Stimulated activated CD4-positive, alpha-beta T cell treated with anti-CD3 and anti-CD28 coated beads, Interleukin-2, amount 100 ng/mL, for 4 hours (primary cell): ENCODE data around the gene NRP1.
"Not testable (repeated sequence)": the region's sequence is repeated elsewhere in the genome, so short reads cannot be mapped to it uniquely, and the experiment has no call there.

Experiments used
- DNase-seq: peaks from one replicate; pipeline ENCODE4 v3.0.0-alpha.2; 2020; ENCODE audit warnings: low read depth

Gene NRP1

DNA sequence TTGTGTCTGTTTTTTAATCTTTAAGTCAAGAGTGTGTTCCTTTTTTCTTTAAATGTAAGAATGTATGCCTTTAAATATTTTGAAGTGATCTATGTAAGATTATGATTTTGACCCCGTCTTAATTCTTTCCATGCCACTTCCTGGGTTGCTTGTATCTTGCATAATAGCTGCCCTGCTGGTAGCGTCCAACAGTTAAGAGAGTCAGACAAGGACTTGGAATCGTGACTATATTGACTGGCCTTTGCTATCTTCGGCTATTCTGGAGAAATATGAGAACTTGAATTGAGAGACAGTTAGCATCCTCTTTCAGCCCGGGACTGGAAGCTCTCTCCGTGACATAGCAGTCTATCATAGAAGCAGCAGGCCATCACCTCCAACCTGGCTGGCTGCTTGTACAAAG lies 13.0 kb downstream of the NRP1 start:
- DNase-seq = no peak

DNA sequence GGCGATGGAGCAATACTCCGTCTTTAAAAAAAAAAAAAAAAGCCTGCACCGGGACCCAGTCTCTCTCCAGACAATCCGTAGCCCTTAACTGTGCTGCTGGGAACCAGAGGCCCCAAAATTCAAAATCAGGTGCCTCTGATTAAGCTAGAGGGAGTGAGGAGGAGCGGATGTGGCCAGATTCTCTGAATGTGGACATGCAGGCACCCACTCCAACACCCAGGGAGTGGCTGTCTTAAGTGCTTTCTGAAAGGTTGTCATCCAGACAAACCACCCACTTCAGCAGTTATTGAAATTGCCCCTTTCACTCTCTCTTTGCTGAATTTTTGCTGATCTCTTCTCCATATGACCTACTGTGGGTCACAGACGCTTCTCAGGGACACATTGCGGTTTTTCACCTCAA lies 14.2 kb downstream of the NRP1 start:
- no peak for DNase-seq

DNA sequence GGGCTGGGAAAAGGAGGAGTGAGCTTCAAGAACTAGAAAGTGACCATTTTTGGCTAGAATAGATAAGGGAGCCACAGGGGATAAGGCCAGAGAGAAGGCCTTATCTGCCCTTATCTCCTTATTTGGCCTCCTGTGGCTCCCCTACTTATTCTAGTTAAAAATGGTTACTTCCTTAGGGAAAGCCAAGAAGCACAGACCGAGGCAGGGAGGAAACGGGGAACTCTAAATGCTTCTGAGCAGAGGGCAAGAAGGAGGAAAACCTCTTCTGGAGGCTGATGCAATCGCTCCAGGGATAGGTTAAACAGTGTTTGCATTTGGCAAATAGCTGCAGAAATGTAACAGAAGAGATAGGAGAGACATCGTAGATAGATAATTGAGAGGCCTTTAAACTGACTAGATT lies 18.6 kb downstream of the NRP1 start:
- no peak for DNase-seq

DNA sequence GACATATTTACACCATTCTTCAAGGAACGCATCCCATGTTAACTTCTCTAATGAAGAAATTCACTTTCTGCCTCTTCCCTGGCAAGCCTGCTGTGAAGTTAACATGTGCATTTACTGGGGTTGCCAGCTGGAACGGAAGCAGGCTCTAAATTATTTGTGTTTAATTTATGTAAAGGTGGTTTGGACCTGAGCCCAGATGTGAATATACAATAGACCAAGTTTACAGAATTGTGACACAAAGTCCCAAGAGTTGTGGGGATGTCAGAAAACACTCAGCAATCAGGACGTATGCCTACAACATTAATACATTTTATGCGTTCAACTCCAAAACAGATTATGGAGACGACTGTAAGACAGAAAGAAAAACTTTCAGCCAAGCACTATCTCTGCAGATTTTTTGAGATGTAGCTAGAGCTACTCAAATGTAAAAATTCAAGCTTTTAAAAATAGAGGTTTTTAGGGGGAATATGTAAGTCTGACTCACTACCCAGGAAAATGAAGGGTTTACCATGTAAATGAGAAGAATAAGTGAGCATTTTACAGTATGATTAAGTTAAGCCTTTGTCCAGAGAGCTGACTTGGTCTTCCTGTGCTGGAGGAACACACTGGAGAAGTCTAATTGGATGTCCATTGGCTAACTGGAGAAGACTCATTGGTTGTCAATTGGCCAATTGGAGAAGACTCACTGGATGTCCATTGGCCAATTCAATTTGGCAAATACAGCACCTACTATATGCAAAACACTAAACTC lies 19.5 kb downstream of the NRP1 start:
- no peak for DNase-seq

DNA sequence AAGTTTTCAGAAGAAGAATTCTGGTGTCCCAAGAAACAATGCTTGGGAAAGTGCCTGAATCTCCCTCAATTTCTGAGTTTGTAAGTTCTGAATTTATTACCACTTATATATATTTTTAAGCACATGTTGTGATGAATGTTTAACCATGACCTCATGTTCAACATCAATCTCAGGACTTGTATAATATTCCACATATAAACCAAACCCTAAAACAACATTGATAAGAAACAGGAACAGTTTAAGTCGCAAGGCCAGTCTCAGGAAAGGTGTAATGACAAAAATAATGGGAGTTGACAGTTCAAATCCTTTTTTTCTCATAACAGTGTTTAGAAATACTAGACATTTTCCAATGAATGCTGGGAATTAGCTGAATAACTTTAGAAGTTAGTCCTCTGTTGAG lies 22.8 kb downstream of the NRP1 start:
- DNase-seq = no peak

DNA sequence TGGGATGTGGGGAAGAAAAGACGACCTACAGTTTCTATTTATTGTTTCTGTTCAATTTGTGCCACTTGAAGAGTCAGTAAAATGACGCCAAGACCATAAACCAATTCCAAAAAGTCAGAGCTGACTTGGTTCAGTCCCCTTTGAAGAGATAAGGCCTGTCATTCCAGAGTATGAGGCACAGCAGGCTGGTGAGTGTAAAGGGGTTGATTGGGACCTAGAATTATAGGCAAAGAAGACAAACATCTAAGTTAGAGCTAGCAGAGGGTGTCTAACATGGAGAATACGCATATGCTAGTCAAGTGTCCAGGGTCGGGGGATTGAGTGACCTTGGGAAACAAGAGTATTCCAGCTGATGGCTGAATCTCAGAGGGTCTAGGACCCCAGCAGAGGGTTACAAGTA lies 23.6 kb downstream of the NRP1 start:
- no peak for DNase-seq

DNA sequence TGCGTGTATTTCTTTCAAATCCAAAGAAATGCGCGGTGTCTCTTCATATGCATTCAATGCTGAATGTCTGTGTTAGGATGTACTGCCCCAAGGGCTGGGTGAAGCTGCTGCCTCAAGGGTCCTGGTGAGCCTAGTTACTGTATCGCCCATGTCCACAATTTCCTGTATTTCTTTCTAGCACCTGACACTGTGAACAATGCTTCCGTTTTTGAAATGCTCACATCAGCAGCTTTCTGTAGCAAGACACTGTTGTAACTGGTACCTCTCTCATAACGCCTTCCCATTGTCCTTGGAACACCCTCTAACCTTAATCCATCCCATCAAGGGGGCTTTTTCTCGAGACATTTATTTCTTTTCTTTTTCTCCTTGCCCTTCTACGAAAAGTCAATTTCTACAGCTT lies 25.1 kb downstream of the NRP1 start:
- DNase-seq = no peak

DNA sequence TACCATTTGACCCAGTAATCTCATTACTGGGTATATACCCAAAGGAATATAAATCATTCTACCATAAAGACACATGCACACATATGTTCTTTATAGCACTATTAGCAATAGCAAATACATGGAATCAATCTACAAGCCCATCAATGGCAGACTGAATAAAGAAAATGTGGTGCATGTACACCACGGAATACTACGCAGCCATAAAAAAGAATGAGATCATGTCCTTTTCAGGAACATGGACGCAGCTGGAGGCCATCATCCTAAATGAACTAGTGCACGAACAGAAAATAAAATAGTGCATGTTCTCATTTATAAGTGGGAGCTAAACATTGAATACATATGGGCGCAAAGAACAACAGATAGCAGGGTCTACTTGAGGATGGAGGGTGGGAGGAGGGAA lies 26.6 kb downstream of the NRP1 start:
- DNase-seq = no peak

DNA sequence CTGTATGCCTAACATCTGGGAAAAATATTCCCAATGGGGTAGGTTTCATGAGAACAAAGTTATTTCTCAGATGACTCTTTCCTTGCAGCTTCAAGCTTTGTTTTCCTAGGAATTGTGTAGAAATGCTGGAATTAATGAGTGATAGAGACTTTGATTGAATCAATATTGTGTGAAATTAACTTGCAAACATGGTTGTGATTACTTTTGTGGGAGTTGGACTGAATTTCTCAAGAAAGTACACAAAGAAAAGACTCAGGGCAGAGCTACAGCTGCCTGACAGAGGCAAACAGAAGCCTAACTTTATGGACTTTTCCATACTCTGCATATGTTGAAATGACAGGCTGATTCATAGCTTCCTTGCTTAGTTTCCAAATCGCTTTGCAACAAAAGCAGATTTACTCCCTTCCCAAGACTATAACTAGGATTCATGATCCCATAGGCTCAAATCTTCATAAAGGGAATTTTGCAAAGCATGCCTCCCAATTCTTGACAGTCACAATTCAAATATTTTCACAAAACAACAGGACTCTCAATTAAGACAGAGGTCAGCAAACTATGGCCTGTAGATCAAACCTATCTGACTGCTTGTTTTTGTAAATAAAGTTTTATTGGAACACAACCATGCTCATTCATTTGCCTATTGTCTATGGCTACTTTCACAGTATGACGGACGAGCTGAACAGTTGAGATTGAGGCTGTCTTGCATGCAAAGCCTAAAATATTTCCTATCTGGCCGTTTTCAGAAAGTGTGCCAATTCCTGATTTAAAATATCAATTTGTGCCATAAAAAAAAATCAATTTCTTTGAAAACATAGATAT lies 27.6 kb downstream of the NRP1 start:
- DNase-seq = no peak

DNA sequence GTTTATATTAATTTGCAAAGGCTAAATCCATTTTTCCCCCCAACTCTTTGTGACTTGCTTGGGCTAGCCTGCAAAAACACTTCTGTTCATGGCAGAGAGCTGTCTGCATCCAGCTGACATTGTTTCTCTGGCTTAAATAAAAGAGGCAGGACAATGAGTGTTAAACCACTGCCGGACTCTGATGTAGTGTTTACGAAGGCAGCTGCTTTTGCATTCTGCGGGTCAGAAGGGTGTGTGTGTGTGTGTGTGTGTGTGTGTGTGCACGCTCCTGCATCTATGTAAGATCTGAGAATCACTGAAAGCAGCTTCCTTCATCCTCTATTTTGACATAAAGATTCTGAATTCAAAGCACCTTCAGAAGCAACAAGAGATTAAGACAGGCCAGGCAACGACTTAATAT lies 28.3 kb downstream of the NRP1 start:
- DNase-seq = no peak

DNA sequence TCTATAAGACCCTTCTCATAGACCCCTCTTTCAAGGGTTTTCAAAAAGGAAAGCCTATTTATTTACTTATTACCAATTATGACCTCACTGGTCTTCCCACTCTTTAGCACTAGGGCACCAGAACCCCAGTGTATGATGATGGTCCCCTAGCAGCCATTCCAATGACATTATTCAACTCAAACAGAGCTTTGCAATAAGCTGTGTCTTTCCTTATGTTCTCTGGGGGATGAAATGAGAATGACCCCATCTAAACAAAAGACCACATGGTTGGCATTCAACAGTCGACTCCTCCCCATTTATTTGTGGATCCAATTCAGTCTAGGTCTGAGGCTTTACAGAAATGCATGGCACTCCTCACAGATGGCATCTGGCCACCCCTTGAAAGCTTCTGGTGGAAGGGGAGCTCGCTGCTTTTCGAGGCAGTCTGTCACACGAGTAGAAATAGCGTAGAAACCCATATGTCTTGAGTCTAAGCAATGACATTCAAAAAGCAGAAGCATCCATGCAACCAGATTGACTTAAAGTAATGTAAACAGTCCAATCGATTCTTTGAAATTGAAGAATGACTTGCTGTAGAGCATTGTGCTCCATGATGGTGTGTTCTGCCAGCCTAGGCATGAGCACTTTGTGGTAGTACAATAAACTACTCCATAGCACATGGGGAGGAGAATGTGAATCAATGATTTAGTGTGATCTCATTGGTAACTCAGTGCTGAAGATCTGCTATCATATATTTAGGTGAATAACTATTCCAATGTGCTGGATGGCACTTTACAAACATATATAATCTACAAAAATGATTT lies 29.8 kb downstream of the NRP1 start:
- DNase-seq = no peak

DNA sequence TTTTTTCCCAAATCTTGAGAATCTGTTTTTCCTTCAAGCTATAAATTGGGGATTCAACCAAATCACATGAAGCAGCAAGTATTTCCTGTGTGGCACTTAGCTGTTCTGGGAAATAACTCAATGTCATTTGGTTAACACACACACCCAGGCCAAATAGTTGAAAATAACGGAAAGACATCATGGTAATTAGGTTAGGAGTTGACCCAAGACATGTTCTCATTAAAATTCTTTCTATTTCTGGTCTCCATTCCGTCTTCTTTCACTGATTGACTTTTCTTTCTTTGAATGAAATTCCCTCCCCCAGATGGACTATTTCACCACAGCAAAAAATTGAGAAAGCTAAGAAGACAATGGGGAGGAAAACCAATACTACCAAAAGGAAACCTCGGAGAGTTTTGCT lies 30.5 kb downstream of the NRP1 start:
- no peak for DNase-seq

DNA sequence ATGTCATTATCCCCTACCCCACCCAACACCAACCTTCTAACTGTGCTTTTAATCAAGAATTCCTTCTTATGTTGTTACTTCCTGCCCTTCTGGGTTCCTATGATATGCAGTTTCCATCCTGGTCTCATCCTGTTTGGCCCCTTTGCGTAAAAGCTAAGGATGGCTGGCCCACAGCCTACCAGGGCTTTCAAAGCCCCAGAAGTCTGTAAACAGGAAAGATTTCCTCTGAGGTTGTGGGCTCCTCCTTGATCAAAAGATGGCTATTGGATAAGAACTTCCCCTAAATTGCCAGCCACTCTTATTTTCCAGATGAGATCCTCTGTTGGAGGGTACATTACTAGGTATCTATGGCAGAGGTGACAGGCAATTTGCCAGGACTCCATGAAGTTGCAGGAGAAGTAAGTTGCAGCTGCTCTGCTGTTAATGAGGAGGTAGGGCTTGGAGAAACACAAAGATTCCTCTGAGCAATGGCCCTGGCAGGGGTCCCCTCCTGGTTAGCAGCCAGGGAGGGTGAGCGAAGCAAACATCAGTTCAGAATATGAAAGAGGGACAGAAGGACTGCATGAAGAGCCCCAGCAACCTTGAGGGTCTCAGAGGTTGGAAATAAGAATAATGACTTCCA lies 32.1 kb downstream of the NRP1 start:
- DNase-seq = no peak

DNA sequence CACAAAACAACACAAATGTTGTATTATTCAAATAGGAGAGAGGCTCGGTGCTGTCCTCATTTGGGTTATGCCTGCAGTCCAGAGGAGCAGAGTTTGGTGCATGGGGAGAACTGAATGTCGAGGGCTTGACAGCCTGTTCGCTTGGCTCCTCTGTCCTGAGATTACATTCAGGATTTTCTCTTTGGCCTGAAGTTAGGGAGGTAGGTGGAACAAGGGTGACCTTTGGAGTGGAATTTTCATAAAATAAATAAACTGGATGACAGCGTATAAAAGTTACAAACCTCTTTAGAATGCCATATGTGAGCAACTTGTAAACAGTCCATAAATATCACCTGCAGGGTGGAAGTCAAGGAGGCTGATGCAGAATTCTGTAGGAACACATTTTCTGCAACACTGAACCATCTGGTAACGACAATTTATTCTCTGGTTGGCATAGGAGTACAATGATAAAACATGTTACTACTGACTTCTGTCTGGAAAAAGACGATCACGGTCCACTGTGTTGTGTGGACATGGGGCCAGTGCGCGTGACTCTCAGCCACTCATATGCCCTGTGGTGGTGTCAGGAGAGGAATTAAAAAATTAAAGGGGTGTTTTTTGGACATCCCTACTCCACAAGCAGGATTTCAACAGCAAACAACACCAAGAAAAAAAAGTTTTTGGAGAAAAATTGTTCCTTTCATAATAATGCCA lies 33.2 kb downstream of the NRP1 start:
- no peak for DNase-seq

DNA sequence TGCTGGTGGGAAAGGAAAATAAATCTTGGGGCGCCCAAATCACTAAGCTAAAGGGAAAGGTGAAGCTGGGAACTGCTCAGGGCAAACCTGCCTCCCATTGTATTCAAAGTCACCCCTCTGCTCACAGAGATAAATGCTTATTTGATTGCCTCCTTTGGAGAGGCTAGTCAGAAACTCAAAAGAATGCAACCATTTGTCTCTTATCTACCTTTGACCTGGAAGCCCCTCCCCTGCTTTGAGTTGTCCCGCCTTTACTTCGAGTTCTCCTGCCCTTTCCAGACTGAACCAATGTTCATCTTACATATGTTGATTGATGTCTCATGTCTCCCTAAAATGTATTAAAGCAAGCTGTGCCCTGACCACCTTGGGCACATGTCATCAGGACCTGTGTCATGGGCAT lies 33.9 kb downstream of the NRP1 start:
- DNase-seq = not testable (repeated sequence)

DNA sequence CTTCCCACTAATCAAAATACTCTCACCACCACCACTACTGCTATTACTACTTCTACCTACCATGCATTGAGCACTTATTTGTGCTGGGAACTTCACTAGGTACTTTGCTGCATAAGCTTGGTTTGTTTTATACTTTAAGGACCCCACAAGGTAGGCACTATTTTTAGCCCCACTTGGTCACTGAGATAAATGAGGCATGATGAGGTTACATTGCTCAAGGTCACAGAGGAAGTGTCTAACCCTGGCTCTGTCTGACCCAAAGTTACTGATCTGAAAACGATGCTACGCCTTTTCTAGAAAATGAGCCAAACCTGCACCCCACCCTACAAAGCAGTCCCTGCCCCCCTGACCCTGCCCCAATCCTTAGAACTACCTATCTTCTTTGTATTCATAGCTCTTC lies 35.6 kb downstream of the NRP1 start:
- no peak for DNase-seq

DNA sequence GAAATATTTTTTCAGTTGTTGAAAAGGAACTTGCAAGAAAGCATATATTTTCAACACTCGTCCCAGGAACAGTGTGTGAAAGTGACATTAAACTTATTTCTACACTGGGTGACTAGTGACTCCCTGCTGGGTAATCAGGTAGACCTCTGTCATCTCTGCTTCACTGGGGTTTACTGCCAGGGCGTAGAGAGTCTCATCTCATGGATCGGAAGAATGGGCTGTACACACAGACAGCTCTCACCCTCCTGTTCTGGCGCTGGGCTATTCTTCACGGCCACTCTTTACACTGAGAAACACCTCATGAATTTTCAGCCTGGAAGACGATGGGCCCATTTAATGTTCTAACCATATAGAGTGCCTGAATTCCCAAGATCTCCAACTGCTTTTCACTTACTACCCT lies 36.4 kb downstream of the NRP1 start:
- DNase-seq = no peak

DNA sequence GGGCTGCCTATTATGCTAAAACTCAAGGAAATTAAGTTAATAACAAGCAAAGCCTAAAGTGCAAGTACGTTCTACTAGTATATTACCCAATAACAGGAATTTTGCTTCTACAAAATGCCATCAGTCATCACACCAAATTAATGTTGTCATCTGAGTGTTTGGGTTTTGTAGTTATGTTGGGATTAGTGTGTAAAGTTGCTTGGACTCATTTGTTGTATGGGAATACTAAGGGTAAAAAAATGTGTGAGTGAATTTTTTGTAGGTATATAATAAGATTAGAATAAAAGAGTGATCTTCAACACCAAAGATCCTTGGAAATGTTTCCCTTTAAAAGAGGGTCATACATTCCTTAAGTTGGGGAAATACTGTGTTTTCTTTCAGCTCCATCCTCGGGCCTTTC lies 38.6 kb downstream of the NRP1 start:
- DNase-seq = no peak

DNA sequence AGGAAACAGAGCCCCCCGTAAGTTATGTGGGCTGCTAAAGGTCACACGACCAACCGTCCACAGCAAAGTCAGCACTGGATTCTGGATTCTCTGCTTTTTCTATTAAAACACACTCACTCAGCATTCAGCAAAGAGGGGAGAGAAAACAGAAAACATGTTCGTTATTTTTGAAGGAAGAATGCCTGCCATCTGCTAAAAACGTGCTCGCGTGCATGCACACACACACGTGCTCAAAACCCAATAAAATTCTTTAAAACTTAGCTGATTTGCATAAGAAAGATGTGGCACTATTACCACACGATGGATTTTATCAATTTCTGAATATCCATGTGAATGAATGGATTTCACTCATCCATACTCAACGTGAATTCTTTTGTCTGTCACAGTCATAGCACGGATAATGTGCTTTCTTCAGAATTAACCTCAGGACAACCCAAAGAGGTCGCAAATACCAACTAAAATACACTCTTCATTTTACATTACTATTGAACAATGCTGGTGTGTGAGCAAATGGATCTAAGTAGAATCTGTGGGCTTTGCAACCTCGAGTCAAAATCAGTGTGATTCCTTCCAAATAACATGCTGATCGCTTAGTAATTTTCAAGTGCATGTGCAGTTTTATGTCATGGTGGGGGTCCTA lies 40.8 kb downstream of the NRP1 start:
- DNase-seq = no peak

DNA sequence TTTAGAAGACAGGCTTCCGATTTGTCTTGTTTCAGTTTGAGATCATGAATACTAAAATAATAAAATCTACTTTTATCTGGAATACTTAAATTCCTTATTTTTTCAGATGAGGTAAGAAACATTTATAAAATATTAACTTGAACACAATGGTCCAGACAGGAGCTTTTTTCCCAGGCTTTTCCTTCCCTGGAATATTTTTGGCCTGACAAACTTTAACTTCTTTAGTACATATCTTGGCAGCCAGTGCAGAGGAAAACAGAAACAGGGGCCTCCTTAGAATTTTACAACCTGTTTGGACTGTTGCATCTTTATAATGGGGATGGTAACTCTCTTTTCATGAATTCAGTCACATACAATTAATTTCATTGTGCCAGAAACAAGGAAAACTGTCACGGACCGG lies 41.4 kb downstream of the NRP1 start:
- no peak for DNase-seq

DNA sequence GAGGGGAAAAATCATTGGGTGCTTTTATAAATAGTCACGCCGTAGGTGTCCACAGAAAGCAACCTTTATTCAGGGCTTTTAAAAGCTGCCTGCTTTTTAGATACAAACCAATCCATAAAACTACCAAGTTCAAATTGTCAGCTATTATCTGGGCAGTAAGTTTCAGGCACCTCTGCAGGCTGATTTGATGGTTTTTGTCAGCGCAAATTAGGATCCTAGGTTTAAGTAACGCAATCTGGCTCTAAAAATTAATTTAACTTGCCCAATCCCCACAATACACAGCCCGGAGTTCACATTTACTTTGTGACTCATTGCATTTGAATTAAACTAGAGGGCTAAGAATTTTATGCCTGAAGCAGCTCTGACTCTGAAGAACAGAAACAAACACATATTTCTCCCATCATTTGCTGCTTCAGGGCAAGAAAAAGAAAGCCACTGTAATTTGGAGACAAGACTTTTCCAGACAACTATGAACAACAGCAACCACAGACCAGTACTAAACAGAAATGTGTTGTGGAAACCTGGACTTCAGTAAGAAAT lies 43.3 kb downstream of the NRP1 start:
- DNase-seq = no peak
